Mammary epithelial cell (primary cell): ENCODE data around the gene NUP210.

Experiments
- EZH2 ChIP-seq: IDR thresholded peaks from 2 replicates; pipeline ENCODE4 v1.6.1; 2012; ENCODE audit warnings: low read length, inconsistent platforms, borderline replicate concordance
- TF ChIP-seq, protein P1 (sequence below), 2 donors: IDR thresholded peaks in 1 of 2; conservative IDR thresholded peaks in 1 of 2; 2 replicates each; pipeline ENCODE4 v1.5.1; 2011 to 2012; ENCODE audit warnings: inconsistent platforms in 2 of 2, low read length in 2 of 2, mild to moderate bottlenecking in 2 of 2, control low read depth in 1 of 2, low read depth in 1 of 2; ENCODE audit not compliant: insufficient read depth in 1 of 2; ENCODE audit errors: extremely low read depth in 1 of 2

DNA sequence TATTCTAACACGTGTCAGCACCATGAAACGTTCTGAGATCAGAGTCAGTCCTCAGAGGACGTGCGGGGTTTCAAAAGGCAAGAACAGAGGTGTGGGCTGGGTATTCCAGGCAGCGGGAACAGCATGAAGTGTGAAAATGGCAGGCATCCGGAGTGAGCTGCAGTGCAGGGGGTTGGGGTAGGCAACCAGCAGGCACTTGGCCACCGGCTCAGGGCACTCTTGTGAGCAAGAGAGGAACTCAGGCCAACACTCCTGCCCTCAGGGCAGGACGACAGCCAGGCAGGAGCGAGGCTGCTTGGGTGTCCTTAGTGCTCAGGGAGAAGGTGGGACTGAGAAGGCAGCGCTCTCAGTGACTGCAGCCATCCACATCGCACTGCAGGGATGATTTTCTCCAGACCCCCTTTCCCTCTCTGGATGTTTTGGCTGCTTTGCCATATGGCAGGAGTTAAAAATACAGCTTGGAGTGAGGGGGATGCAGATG, 151.1 kb downstream of the NUP210 start:
- TF ChIP-seq, protein P1, sequence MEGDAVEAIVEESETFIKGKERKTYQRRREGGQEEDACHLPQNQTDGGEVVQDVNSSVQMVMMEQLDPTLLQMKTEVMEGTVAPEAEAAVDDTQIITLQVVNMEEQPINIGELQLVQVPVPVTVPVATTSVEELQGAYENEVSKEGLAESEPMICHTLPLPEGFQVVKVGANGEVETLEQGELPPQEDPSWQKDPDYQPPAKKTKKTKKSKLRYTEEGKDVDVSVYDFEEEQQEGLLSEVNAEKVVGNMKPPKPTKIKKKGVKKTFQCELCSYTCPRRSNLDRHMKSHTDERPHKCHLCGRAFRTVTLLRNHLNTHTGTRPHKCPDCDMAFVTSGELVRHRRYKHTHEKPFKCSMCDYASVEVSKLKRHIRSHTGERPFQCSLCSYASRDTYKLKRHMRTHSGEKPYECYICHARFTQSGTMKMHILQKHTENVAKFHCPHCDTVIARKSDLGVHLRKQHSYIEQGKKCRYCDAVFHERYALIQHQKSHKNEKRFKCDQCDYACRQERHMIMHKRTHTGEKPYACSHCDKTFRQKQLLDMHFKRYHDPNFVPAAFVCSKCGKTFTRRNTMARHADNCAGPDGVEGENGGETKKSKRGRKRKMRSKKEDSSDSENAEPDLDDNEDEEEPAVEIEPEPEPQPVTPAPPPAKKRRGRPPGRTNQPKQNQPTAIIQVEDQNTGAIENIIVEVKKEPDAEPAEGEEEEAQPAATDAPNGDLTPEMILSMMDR (conservative IDR thresholded peaks at IDR 0.05 in 1 of 2, IDR thresholded peaks at IDR 0.05 in 1 of 2; ENCODE audit: extremely low read depth in 1 of 2, insufficient read depth in 1 of 2, low read depth in 1 of 2, low read length in 2 of 2): no peak
- TF ChIP-seq EZH2: no peak
